Measurements from ENCODE around the gene ACTA2.

GRCh38 chr10:88893611-88894010 is 59.0 kb downstream of the ACTA2 start:
- TF ChIP-seq POLR2A (IDR thresholded peaks at IDR 0.05) = no peak
- TF ChIP-seq, protein P1, sequence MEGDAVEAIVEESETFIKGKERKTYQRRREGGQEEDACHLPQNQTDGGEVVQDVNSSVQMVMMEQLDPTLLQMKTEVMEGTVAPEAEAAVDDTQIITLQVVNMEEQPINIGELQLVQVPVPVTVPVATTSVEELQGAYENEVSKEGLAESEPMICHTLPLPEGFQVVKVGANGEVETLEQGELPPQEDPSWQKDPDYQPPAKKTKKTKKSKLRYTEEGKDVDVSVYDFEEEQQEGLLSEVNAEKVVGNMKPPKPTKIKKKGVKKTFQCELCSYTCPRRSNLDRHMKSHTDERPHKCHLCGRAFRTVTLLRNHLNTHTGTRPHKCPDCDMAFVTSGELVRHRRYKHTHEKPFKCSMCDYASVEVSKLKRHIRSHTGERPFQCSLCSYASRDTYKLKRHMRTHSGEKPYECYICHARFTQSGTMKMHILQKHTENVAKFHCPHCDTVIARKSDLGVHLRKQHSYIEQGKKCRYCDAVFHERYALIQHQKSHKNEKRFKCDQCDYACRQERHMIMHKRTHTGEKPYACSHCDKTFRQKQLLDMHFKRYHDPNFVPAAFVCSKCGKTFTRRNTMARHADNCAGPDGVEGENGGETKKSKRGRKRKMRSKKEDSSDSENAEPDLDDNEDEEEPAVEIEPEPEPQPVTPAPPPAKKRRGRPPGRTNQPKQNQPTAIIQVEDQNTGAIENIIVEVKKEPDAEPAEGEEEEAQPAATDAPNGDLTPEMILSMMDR (IDR thresholded peaks at IDR 0.05) = no peak
